A673 (cell line): ENCODE data around the gene SLC2A13. TPM values are rescaled to one million over a fixed set of nuclear protein-coding genes. Genes with fewer than 3 reads are reported as not detected.

Experiments used
- BruUV-seq: library from RNA; stranded (reverse); fragments of 400-500 nt; replicated peaks from 2 replicates; lab custom pipeline; 2021; lab: Mats Ljungman, UMichigan
- CTCF ChIA-PET: fragments of 300-600 bp; sonication (Branson Sonifier 250); formaldehyde crosslinking; loops from one replicate; lab custom pipeline; 2022; ENCODE audit warnings: antibody characterized with exemption; lab: Charles Lee
- POLR2A ChIA-PET: fragments of 300-600 bp; sonication (Branson Sonifier 250); formaldehyde crosslinking; loops from one replicate; lab custom pipeline; 2022; ENCODE audit warnings: antibody characterized with exemption; ENCODE audit not compliant: low non-redundant PET; lab: Charles Lee
- DNase-seq: peaks from one replicate; pipeline ENCODE4 v3.0.0-alpha.2; 2015; ENCODE audit warnings: low spot score
- H3K27ac ChIP-seq: fragments of 200-600 bp; sonication (generic); 2 replicates; pipeline ENCODE4 v1.5.1; 2016; ENCODE audit warnings: mixed run types, low read depth, mild to moderate bottlenecking, mixed read lengths, antibody characterized with exemption, low read length; ENCODE audit not compliant: poor library complexity, severe bottlenecking
- H3K27me3 ChIP-seq: fragments of 200-600 bp; sonication (generic); replicated peaks from 2 replicates; pipeline ENCODE4 v1.6.1; 2017; ENCODE audit warnings: mixed run types, low read depth, mild to moderate bottlenecking, mixed read lengths, antibody characterized with exemption, low read length; ENCODE audit not compliant: insufficient read depth, poor library complexity
- H3K36me3 ChIP-seq: fragments of 200-600 bp; sonication (generic); 2 replicates; pipeline ENCODE4 v1.6.1; 2016; ENCODE audit warnings: mixed run types, mild to moderate bottlenecking, mixed read lengths, antibody characterized with exemption, low read length; ENCODE audit not compliant: insufficient read depth, poor library complexity, severe bottlenecking
- H3K4me1 ChIP-seq: fragments of 200-600 bp; sonication (generic); 2 replicates; pipeline ENCODE4 v1.6.1; 2017; ENCODE audit warnings: mixed run types, mild to moderate bottlenecking, mixed read lengths, antibody characterized with exemption, low read length; ENCODE audit not compliant: insufficient read depth, poor library complexity, severe bottlenecking
- H3K4me3 ChIP-seq: fragments of 200-600 bp; sonication (generic); 2 replicates; pipeline ENCODE4 v1.5.1; 2016; ENCODE audit warnings: low read depth, mixed run types, mild to moderate bottlenecking, mixed read lengths, low read length; ENCODE audit not compliant: poor library complexity, severe bottlenecking
- H3K9me3 ChIP-seq: fragments of 200-600 bp; sonication (generic); 2 replicates; pipeline ENCODE4 v1.6.1; 2016; ENCODE audit warnings: mixed run types, low read depth, mild to moderate bottlenecking, mixed read lengths, antibody characterized with exemption, low read length; ENCODE audit not compliant: poor library complexity, severe bottlenecking
- CTCF ChIP-seq: fragments of 300-800, 200-600 bp; sonication (generic); conservative IDR thresholded peaks from 2 replicates; pipeline ENCODE4 v1.5.1; 2017; ENCODE audit warnings: low read depth, mild to moderate bottlenecking, antibody characterized with exemption, low read length, moderate library complexity, mixed read lengths
- EZH2 ChIP-seq: fragments of 200-600 bp; sonication (generic); IDR thresholded peaks from 2 replicates; pipeline ENCODE4 v1.6.1; 2017; ENCODE audit warnings: borderline replicate concordance, low read depth, mild to moderate bottlenecking, mixed read lengths, antibody characterized with exemption, low read length; ENCODE audit not compliant: poor library complexity, severe bottlenecking
- intact Hi-C: fragments of 100-400 bp; cut with micrococcal nuclease; formaldehyde crosslinking; loops from one replicate; pipeline ENCODE4 v1.10.0; 2022; ENCODE audit not compliant: unreplicated experiment
- total RNA-seq: library from RNA; stranded (reverse); gene quantifications from 2 replicates; pipeline ENCODE4 v1.2.3, GENCODE V29; 2021

Gene SLC2A13
- total RNA-seq, 1 experiment from 2014 or later = 9.1 TPM

DNA sequence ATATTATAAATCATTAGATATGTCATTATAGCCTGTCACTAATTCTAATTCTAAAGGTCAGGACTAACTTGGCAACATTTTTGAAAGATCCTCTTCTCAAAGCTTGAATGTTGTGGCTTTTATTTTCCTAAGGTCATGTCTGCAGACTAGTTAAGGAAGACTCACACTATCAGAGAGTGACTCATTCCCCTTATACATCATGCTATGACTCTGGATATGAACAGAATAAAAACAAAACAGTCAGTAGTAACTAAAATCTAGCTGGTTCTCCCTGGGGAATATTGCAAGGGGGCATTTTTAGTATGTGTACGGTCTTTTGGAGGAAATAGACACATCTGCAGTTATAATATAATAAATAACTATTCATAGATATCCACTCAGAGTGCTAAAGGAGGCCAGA lies 170.6 kb downstream of the SLC2A13 start:
- intact Hi-C loops = no loop called here
- H3K27ac ChIP-seq = no peak overlapping the region
- H3K4me3 ChIP-seq = no peak overlapping the region
- no peaks in the 10 kb centered on the region for H3K27me3 ChIP-seq
- H3K4me1 ChIP-seq = no peaks in the 10 kb centered on the region
- no peaks in the 10 kb centered on the region for H3K36me3 ChIP-seq
- TF ChIP-seq CTCF (no peak), EZH2 (no peak)
- H3K9me3 ChIP-seq = no peaks in the 10 kb centered on the region
- DNase-seq = no peak
- no TSS peak for BruUV-seq
- CTCF ChIA-PET = no interaction called here
- POLR2A ChIA-PET = no interaction called here

GRCh38 chr12:39931857-39932256 lies 174.0 kb downstream of the SLC2A13 start:
- POLR2A ChIA-PET = no interaction called here
- no peak for DNase-seq
- H3K27ac ChIP-seq = no peak overlapping the region
- H3K4me1 ChIP-seq = no peaks in the 10 kb centered on the region
- CTCF ChIA-PET = no interaction called here
- TF ChIP-seq CTCF = no peak
- no peak for TF ChIP-seq EZH2
- intact Hi-C loops = no loop called here
- no peaks in the 10 kb centered on the region for H3K9me3 ChIP-seq
- no peaks in the 10 kb centered on the region for H3K36me3 ChIP-seq
- H3K4me3 ChIP-seq = no peak overlapping the region
- no peaks in the 10 kb centered on the region for H3K27me3 ChIP-seq
- no TSS peak for BruUV-seq

DNA sequence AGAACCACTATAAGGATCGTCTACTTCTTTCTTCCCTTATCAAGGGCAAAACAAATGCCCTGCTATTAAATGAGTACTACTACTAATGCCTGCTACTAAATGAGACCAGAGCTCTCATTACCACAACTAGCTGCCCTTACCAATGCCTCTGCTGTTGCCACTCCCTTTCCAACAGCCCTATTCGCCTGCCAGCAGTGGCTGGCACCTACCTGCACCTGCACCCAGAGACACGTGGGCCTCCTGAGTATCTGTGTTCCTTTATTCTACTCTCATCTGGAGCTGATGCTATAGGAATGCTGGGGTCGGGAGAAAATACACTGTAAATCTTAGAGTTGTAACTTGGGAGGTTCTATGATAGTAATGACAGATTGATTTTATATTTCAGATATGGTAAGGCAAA lies 174.7 kb downstream of the SLC2A13 start:
- POLR2A ChIA-PET = no interaction called here
- no peak for TF ChIP-seq CTCF
- TF ChIP-seq EZH2 = no peak

More for the DNA sequence above, 174.7 kb downstream of the SLC2A13 start:
- CTCF ChIA-PET = no interaction called here
- no TSS peak for BruUV-seq
- no peak for DNase-seq
- intact Hi-C loops = no loop called here
- H3K27me3 ChIP-seq = no peaks in the 10 kb centered on the region
- H3K27ac ChIP-seq = no peak overlapping the region
- no peaks in the 10 kb centered on the region for H3K36me3 ChIP-seq
- no peaks in the 10 kb centered on the region for H3K9me3 ChIP-seq
- H3K4me1 ChIP-seq = no peaks in the 10 kb centered on the region
- H3K4me3 ChIP-seq = no peak overlapping the region
